Left lung (tissue), 10 donors: Measurements from ENCODE around the gene ZHX3. TPM values are rescaled to one million over a fixed set of nuclear protein-coding genes. Genes with fewer than 3 reads are reported as not detected.
A peak's percentile ranks its signal among the peaks of the same experiment; 100 is the strongest.

Source experiments
- ATAC-seq: fragments of 200-7000 bp; cut with Tn5 transposase; one replicate; pipeline ENCODE4 v1.9.1; 2020; ENCODE audit warnings: moderate library complexity
- DNase-seq, 4 donors: peaks; one replicate each; pipeline ENCODE4 v3.0.0-alpha.2; 2013 to 2020
- H3K27ac ChIP-seq, 2 donors: fragments of 200-600 bp; sonication (generic) in 1 of 2; one replicate each; pipeline versions ENCODE4 v1.5.0 to v1.8.0; 2020 to 2021
- H3K27me3 ChIP-seq, 2 donors: fragments of 200-600 bp; sonication (generic) in 1 of 2; one replicate each; pipeline versions ENCODE4 v1.5.0 to v1.8.0; 2020 to 2021
- H3K36me3 ChIP-seq, 2 donors: fragments of 200-600 bp; sonication (generic) in 1 of 2; one replicate each; pipeline versions ENCODE4 v1.5.0 to v1.8.0; 2020 to 2021
- H3K4me1 ChIP-seq, 2 donors: fragments of 200-600 bp; one replicate each; pipeline ENCODE4 v1.8.0; 2021
- H3K4me3 ChIP-seq, 2 donors: fragments of 200-600 bp; sonication (generic) in 1 of 2; one replicate each; pipeline versions ENCODE4 v1.5.0 to v1.8.0; 2020 to 2021; ENCODE audit warnings: mild to moderate bottlenecking in 1 of 2
- H3K9me3 ChIP-seq, 2 donors: fragments of 200-600 bp; sonication (generic) in 1 of 2; one replicate each; pipeline versions ENCODE4 v1.5.0 to v1.8.0; 2020 to 2021
- intact Hi-C, 2 donors: fragments of 100-400 bp; cut with DNase I; formaldehyde crosslinking; loops; one replicate each; pipeline versions ENCODE4 v1.11.2 to v1.14.2; 2022
- polyA plus RNA-seq, 6 donors: library from polyadenylated mRNA; unstranded; fragments of 120-200 nt; gene quantifications; one replicate each; pipeline ENCODE4 v1.2.1, GENCODE V29; 2013; ENCODE audit not compliant: insufficient read length in 6 of 6
- total RNA-seq, 2 donors: library from RNA; stranded (reverse); fragmentation: NEBNext Ultra II Directional; extraction: Animal tissue kit (Norgen Biotek cat#: 25700); gene quantifications; one replicate each; pipeline ENCODE4 v1.2.1, GENCODE V29; 2021
- TF ChIP-seq, protein P1 (sequence below), 2 donors: fragments of 200-600 bp; sonication (generic) in 1 of 2; IDR thresholded peaks; one replicate each; pipeline versions ENCODE4 v1.5.0 to v1.8.0; 2021; ENCODE audit warnings: antibody characterized with exemption in 2 of 2
- donor health status: DM: no; HTN: yes; CAD: no.
- donor health status: DM: no; HTN: no; CAD: no.

The ZHX3 gene
- total and polyA plus RNA-seq, 8 donors: 8.1 to 47.9 (median 11.2) TPM

DNA sequence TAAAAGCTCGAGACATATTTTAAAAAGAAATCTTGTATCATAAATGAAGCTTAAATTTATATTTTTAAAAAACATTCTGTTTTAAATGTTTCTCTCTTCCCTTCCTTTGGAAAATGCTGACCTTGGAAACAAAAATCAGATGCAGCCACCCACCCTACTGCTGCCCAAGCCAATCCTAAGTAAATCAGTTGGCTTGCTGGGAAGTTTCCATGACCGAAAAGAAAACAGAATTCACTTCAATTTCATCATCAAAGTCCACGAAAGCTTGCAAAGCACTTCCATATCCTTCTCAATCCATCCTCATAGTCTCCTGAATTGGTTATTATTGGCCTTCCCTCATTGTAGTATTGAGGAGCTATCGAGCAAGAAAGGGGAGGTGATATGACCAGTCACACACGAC is 100.1 kb downstream of the ZHX3 start:
- DNase-seq (no peak), ATAC-seq (no peak)
- Histone ChIP-seq H3K27ac (no peak overlapping the region), H3K27me3 (no peaks in the 10 kb centered on the region), H3K36me3 (no peaks in the 10 kb centered on the region), H3K9me3 (no peaks in the 10 kb centered on the region), H3K4me3 (no peak overlapping the region), H3K4me1 (peaks cover 7% of the 10 kb centered on the region in 2 donors)
- TF ChIP-seq, protein P1, sequence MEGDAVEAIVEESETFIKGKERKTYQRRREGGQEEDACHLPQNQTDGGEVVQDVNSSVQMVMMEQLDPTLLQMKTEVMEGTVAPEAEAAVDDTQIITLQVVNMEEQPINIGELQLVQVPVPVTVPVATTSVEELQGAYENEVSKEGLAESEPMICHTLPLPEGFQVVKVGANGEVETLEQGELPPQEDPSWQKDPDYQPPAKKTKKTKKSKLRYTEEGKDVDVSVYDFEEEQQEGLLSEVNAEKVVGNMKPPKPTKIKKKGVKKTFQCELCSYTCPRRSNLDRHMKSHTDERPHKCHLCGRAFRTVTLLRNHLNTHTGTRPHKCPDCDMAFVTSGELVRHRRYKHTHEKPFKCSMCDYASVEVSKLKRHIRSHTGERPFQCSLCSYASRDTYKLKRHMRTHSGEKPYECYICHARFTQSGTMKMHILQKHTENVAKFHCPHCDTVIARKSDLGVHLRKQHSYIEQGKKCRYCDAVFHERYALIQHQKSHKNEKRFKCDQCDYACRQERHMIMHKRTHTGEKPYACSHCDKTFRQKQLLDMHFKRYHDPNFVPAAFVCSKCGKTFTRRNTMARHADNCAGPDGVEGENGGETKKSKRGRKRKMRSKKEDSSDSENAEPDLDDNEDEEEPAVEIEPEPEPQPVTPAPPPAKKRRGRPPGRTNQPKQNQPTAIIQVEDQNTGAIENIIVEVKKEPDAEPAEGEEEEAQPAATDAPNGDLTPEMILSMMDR (IDR thresholded peaks at IDR 0.05): no peak
- intact Hi-C loops: no loop called here

DNA sequence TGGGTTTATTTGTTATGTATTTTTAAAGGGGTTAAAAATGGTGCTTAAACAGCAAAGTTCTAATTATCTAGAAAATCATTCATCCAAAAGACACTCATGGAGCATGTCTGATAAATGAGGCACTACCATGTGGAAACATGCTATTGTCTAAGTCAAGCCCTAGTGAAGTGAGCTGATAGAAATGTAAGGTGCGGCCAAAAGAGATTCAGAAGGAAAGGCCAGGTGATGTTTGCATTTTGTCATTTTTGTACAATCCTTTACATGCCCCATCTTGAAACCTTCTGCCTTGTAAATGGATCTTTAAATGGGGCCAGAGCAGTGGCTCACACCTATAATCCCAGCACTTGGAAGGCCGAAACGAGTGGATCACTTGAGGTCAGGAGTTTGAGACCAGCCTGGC is 102.9 kb downstream of the ZHX3 start:
- no peak overlapping the region for H3K4me3 ChIP-seq
- no peaks in the 10 kb centered on the region for H3K27me3 ChIP-seq
- no peak overlapping the region for H3K27ac ChIP-seq
- TF ChIP-seq, protein P1 (IDR thresholded peaks at IDR 0.05): no peak
- ATAC-seq (no peak), DNase-seq (no peak)
- H3K9me3 ChIP-seq: no peaks in the 10 kb centered on the region
- intact Hi-C loops: no loop called here
- H3K4me1 ChIP-seq: peaks cover 3 to 7% of the 10 kb centered on the region in 2 donors
- H3K36me3 ChIP-seq: no peaks in the 10 kb centered on the region

DNA sequence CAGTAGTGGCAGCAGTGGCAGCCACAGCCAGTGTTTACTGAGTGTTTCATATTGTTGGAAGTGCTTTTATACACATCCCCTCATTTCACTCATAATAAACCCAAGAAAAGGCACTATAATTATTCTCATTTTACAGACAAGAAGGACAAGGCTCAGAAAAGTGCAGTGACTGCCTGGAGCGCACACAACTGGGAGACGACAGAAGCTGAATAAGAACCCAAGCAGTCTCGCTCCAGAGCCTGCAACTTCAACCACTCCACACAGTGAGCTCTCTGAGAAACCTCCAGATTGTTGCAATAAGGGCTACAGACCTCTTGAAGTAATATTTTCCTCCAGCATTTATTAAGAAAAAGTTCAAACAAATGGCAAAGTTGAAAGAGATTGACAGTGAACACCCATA is 103.3 kb downstream of the ZHX3 start:
- H3K36me3 ChIP-seq: no peaks in the 10 kb centered on the region
- TF ChIP-seq, protein P1 (IDR thresholded peaks at IDR 0.05): no peak
- intact Hi-C loops: no loop called here

DNA sequence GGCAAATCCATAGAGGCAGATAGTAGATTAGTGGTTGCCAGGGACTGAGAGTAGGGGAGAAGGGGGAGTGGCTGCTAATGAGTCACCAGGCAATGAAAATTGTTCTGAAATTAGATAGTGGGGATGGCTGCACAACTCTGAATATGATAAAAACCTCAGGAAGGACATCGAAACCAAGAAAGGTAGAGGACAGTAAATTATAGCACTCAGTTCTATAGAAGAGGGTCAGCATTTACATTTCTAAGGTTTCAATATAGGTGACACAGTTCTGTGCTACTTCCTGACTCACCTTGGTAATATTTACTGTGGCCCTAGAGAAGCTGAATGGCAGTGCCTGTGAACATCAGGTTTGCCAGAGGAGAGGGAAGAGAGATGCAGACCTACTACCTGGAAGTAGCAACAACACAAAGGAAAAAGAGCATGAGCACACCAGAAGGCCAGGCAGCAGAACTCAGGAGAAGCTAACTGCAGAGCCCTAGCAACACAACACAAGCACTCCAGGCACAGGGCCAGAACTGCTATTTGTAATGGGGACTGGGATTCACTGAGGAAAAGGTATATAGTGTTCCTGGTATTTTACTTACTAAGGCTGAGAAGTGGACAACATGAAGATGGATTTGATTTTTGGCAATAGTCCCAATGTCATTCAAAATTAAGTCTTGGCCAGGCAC is 104.2 kb downstream of the ZHX3 start:
- H3K36me3 ChIP-seq: no peaks in the 10 kb centered on the region
- H3K27me3 ChIP-seq: no peaks in the 10 kb centered on the region
- TF ChIP-seq, protein P1 (IDR thresholded peaks at IDR 0.05): no peak
- H3K4me3 ChIP-seq: no peak overlapping the region
- no peak for DNase-seq
- peak; percentile 66 for ATAC-seq
- H3K27ac ChIP-seq: no peak overlapping the region
- H3K4me1 ChIP-seq: peaks cover 3 to 7% of the 10 kb centered on the region in 2 donors
- no peaks in the 10 kb centered on the region for H3K9me3 ChIP-seq
- intact Hi-C loops: no loop called here

More for the DNA sequence above, 103.3 kb downstream of the ZHX3 start:
- ATAC-seq: no peak
- H3K27me3 ChIP-seq: no peaks in the 10 kb centered on the region
- peaks cover 3 to 7% of the 10 kb centered on the region in 2 donors for H3K4me1 ChIP-seq
- no peaks in the 10 kb centered on the region for H3K9me3 ChIP-seq
- no peak overlapping the region for H3K27ac ChIP-seq
- H3K4me3 ChIP-seq: no peak overlapping the region
- no peak for DNase-seq

DNA sequence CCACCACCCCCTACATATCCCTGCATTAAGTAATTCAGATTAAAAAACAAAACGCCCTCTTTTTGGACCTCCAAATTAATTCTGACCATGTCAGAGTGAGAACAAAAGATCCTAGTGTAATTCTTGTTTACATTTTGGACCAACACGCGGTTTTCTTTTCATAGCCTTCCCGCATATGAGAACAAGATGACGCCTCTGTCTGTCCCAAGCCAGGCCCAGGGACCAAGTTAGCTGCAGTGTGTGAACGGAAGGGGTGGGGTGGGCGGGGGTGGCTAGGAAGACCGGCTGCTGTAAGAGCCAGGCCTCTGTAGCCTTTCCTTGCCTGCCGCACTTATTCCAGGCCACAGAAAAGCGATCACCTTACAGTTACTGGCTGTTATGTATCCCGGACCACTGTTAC is 112.2 kb downstream of the ZHX3 start:
- Histone ChIP-seq H3K4me3 (no peak overlapping the region), H3K36me3 (peaks cover 0 to 25% of the 10 kb centered on the region in 2 donors), H3K27me3 (no peaks in the 10 kb centered on the region), H3K9me3 (no peaks in the 10 kb centered on the region), H3K27ac (no peak overlapping the region), H3K4me1 (no peaks in the 10 kb centered on the region)
- intact Hi-C loops: no loop called here
- no peak for DNase-seq
- ATAC-seq: no peak
- TF ChIP-seq, protein P1 (IDR thresholded peaks at IDR 0.05): no peak
